Peyer's patch (tissue), 4 donors: ENCODE results near the gene NHLH2.

Source experiments
- POLR2A ChIP-seq, 2 donors: fragments of 450-650 bp; IDR thresholded peaks; one replicate each; pipeline ENCODE4 v1.5.1; 2017; ENCODE audit warnings: antibody characterized with exemption in 2 of 2, mild to moderate bottlenecking in 2 of 2, moderate library complexity in 2 of 2
- TF ChIP-seq, protein P1 (sequence below), 6 experiments: fragments of 450-650 bp in 4 of 6; fragments of 200-600 bp in 2 of 6; sonication (generic) in 1 of 6; IDR thresholded peaks; one replicate each; pipeline ENCODE4 v1.5.1; 2017 to 2019; ENCODE audit warnings: antibody characterized with exemption in 6 of 6, mild to moderate bottlenecking in 3 of 6, moderate library complexity in 1 of 6

DNA sequence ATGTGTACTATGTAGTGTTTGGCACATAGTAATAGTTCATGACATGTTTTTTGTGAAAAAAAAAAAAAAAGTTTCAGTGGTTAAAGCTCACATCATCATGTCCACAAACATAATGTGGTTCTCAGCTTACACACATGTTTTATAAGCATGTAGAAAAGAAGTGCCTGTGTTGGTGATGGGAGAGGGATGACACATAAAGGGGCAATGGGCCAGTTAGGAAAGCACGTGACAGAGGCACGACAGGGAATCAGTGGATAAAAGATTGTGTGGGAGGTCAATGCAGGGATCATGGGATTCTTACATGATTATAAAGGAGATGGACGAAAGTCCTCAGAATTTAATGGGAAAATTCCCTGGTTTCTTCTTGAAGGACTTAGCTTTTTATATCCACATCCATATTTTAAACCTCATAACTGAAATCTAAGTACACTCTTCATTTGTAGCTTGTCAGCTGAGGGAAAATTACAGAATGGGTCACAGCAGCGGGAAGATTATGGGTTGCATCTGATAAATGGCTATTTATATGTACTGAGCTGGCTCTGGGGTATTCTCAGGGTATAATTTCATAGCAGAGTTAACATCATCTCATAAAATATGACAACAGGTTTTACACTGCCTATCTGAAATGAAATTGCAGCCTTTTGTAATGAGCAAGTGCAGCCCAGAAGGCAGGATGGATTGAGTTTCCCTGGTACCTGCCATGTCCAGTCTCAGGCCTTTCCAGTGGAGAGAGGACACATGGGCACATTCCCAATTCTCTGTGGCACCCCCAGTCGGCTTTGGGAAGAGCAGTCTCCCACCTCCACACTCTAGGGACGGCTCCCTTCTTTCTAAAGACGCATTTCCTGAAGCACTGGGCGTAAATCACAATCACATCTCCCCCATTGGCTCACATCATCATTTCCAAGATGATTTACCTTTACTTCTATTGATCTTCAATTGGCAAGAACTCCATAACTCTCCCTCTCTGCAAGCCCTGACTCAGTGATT is 42.3 kb upstream of the NHLH2 start:
- TF ChIP-seq, protein P1, sequence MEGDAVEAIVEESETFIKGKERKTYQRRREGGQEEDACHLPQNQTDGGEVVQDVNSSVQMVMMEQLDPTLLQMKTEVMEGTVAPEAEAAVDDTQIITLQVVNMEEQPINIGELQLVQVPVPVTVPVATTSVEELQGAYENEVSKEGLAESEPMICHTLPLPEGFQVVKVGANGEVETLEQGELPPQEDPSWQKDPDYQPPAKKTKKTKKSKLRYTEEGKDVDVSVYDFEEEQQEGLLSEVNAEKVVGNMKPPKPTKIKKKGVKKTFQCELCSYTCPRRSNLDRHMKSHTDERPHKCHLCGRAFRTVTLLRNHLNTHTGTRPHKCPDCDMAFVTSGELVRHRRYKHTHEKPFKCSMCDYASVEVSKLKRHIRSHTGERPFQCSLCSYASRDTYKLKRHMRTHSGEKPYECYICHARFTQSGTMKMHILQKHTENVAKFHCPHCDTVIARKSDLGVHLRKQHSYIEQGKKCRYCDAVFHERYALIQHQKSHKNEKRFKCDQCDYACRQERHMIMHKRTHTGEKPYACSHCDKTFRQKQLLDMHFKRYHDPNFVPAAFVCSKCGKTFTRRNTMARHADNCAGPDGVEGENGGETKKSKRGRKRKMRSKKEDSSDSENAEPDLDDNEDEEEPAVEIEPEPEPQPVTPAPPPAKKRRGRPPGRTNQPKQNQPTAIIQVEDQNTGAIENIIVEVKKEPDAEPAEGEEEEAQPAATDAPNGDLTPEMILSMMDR (IDR thresholded peaks at IDR 0.05): no peak
- no peak for TF ChIP-seq POLR2A (IDR thresholded peaks at IDR 0.05)
